HEK293 (cell line): ENCODE results near the gene SFRP5.

Source experiments
- BCL11A ChIP-seq: fragments of 450-650 bp; formaldehyde crosslinking; IDR thresholded peaks from 2 replicates; pipeline ENCODE4 v1.5.1; 2016; ENCODE audit warnings: low read depth, missing biosample characterization, missing genetic modification characterization
- BCL6B ChIP-seq: fragments of 450-650 bp; formaldehyde crosslinking; IDR thresholded peaks from 2 replicates; pipeline ENCODE4 v1.5.1; 2017; ENCODE audit warnings: missing biosample characterization, missing genetic modification characterization
- CTCF ChIP-seq: fragments of 450-650 bp; formaldehyde crosslinking; IDR thresholded peaks from 2 replicates; pipeline ENCODE4 v1.5.1; 2016; ENCODE audit warnings: missing biosample characterization, missing genetic modification characterization
- FEZF1 ChIP-seq: fragments of 450-650 bp; formaldehyde crosslinking; IDR thresholded peaks from 2 replicates; pipeline ENCODE4 v1.5.1; 2016; ENCODE audit warnings: missing biosample characterization, missing genetic modification characterization
- GLIS1 ChIP-seq: fragments of 450-650 bp; formaldehyde crosslinking; IDR thresholded peaks from 2 replicates; pipeline ENCODE4 v1.5.1; 2016; ENCODE audit warnings: missing biosample characterization, missing genetic modification characterization
- GLIS2 ChIP-seq: fragments of 450-650 bp; formaldehyde crosslinking; IDR thresholded peaks from 2 replicates; pipeline ENCODE4 v1.5.1; 2016; ENCODE audit warnings: missing biosample characterization, missing genetic modification characterization
- IKZF3 ChIP-seq: fragments of 450-650 bp; IDR thresholded peaks from 2 replicates; pipeline ENCODE4 v1.5.0; 2018; ENCODE audit warnings: missing biosample characterization, mild to moderate bottlenecking, missing genetic modification characterization, moderate library complexity
- KLF10 ChIP-seq: fragments of 450-650 bp; IDR thresholded peaks from 2 replicates; pipeline ENCODE4 v1.5.1; 2018; ENCODE audit warnings: missing biosample characterization, mild to moderate bottlenecking, missing genetic modification characterization
- KLF8 ChIP-seq: fragments of 450-650 bp; formaldehyde crosslinking; IDR thresholded peaks from 2 replicates; pipeline ENCODE4 v1.5.1; 2016; ENCODE audit warnings: missing biosample characterization, missing genetic modification characterization
- SP2 ChIP-seq: fragments of 450-650 bp; formaldehyde crosslinking; IDR thresholded peaks from 2 replicates; pipeline ENCODE4 v1.5.1; 2016; ENCODE audit warnings: missing biosample characterization, missing genetic modification characterization
- SP7 ChIP-seq: fragments of 450-650 bp; formaldehyde crosslinking; IDR thresholded peaks from 2 replicates; pipeline ENCODE4 v1.5.1; 2016; ENCODE audit warnings: missing biosample characterization, missing genetic modification characterization
- TCF7L2 ChIP-seq: IDR thresholded peaks from 2 replicates; pipeline ENCODE4 v1.6.1; 2011; ENCODE audit warnings: low read depth, mild to moderate bottlenecking, inconsistent platforms, low read length, moderate library complexity, borderline replicate concordance
- ZBTB7A ChIP-seq: fragments of 450-650 bp; formaldehyde crosslinking; IDR thresholded peaks from 2 replicates; pipeline ENCODE4 v1.5.1; 2016; ENCODE audit warnings: low read depth, missing biosample characterization, missing genetic modification characterization
- ZEB2 ChIP-seq: fragments of 450-650 bp; formaldehyde crosslinking; IDR thresholded peaks from 2 replicates; pipeline ENCODE4 v1.5.1; 2016; ENCODE audit warnings: missing biosample characterization, missing genetic modification characterization
- ZIC2 ChIP-seq: fragments of 450-650 bp; formaldehyde crosslinking; IDR thresholded peaks from 2 replicates; pipeline ENCODE4 v1.5.1; 2016; ENCODE audit warnings: missing biosample characterization, missing genetic modification characterization
- ZNF148 ChIP-seq: fragments of 450-650 bp; formaldehyde crosslinking; IDR thresholded peaks from 2 replicates; pipeline ENCODE4 v1.5.0; 2017; ENCODE audit warnings: missing biosample characterization, missing genetic modification characterization, borderline replicate concordance
- ZNF2 ChIP-seq: fragments of 450-650 bp; formaldehyde crosslinking; IDR thresholded peaks from 2 replicates; pipeline ENCODE4 v1.5.1; 2016; ENCODE audit warnings: missing biosample characterization, missing genetic modification characterization
- ZNF302 ChIP-seq: fragments of 450-650 bp; formaldehyde crosslinking; IDR thresholded peaks from 2 replicates; pipeline ENCODE4 v1.5.1; 2016; ENCODE audit warnings: missing biosample characterization, missing genetic modification characterization, low read depth
- ZNF354C ChIP-seq: fragments of 450-650 bp; formaldehyde crosslinking; IDR thresholded peaks from 2 replicates; pipeline ENCODE4 v1.5.1; 2016; ENCODE audit warnings: missing biosample characterization, missing genetic modification characterization, low read depth, borderline replicate concordance
- ZNF426 ChIP-seq: fragments of 450-650 bp; formaldehyde crosslinking; IDR thresholded peaks from 2 replicates; pipeline ENCODE4 v1.5.1; 2017; ENCODE audit warnings: missing biosample characterization, missing genetic modification characterization, mild to moderate bottlenecking, inconsistent platforms, moderate library complexity
- ZNF521 ChIP-seq: fragments of 450-650 bp; formaldehyde crosslinking; IDR thresholded peaks from 2 replicates; pipeline ENCODE4 v1.5.1; 2017; ENCODE audit warnings: missing biosample characterization, mild to moderate bottlenecking, missing genetic modification characterization
- ZNF560 ChIP-seq: fragments of 450-650 bp; formaldehyde crosslinking; IDR thresholded peaks from 2 replicates; pipeline ENCODE4 v1.5.1; 2017; ENCODE audit warnings: missing biosample characterization, missing genetic modification characterization, borderline replicate concordance
- ZNF660 ChIP-seq: fragments of 450-650 bp; IDR thresholded peaks from 2 replicates; pipeline ENCODE4 v1.5.1; 2018; ENCODE audit warnings: missing biosample characterization, mild to moderate bottlenecking, missing genetic modification characterization
- ZNF704 ChIP-seq: fragments of 450-650 bp; formaldehyde crosslinking; IDR thresholded peaks from 2 replicates; pipeline ENCODE4 v1.5.1; 2016; ENCODE audit warnings: missing biosample characterization, missing genetic modification characterization
- ZNF707 ChIP-seq: fragments of 450-650 bp; formaldehyde crosslinking; IDR thresholded peaks from 2 replicates; pipeline ENCODE4 v1.5.1; 2016; ENCODE audit warnings: missing biosample characterization, missing genetic modification characterization
- ZNF747 ChIP-seq: fragments of 450-650 bp; formaldehyde crosslinking; IDR thresholded peaks from 2 replicates; pipeline ENCODE4 v1.5.1; 2016; ENCODE audit warnings: missing biosample characterization, missing genetic modification characterization
- ZNF791 ChIP-seq: fragments of 450-650 bp; formaldehyde crosslinking; IDR thresholded peaks from 2 replicates; pipeline ENCODE4 v1.5.1; 2016; ENCODE audit warnings: missing biosample characterization, missing genetic modification characterization
- ZSCAN30 ChIP-seq: fragments of 450-650 bp; IDR thresholded peaks from 2 replicates; pipeline ENCODE4 v1.5.1; 2018; ENCODE audit warnings: missing biosample characterization, mild to moderate bottlenecking, missing genetic modification characterization, moderate library complexity

The SFRP5 gene

GRCh38 chr10:97791824-97792721 lies 20.3 kb upstream of the SFRP5 start (continued):
- TF ChIP-seq ZNF704 (tag by site-specific recombination): no peak
- TF ChIP-seq ZNF747 (tag by site-specific recombination): no peak
- TF ChIP-seq ZBTB7A (tag by site-specific recombination): no peak
- no peak for TF ChIP-seq SP7 (tag by site-specific recombination)
- no peak for TF ChIP-seq ZNF426
- no peak for TF ChIP-seq ZNF354C (tag by site-specific recombination)
- TF ChIP-seq GLIS1: peak; percentile 94
- no peak for TF ChIP-seq KLF8 (tag by site-specific recombination)
- no peak for TF ChIP-seq ZNF707 (tag by site-specific recombination)
- TF ChIP-seq FEZF1 (tag by site-specific recombination): no peak
- peak; percentile 89 for TF ChIP-seq IKZF3 (tag by site-specific recombination)
- peak; percentile 85 for TF ChIP-seq ZEB2 (tag by site-specific recombination)
- TF ChIP-seq ZNF560 (tag by site-specific recombination): no peak
- no peak for TF ChIP-seq TCF7L2
- TF ChIP-seq ZSCAN30 (tag by site-specific recombination): peak; percentile 40
- no peak for TF ChIP-seq ZNF148 (tag by site-specific recombination)
- peak; percentile 84 for TF ChIP-seq CTCF (tag by site-specific recombination)
- no peak for TF ChIP-seq ZNF302
- no peak for TF ChIP-seq ZNF521 (tag by site-specific recombination)
- TF ChIP-seq SP2 (tag by site-specific recombination): no peak
- TF ChIP-seq ZNF791 (tag by site-specific recombination): no peak
- TF ChIP-seq ZNF660 (tag by site-specific recombination): 0 out of 2 replicates have a peak, but pooled peaks have one; percentile 22
- no peak for TF ChIP-seq BCL11A
- TF ChIP-seq ZIC2: peak; percentile 68
- 0 out of 2 replicates have a peak, but pooled peaks have one; percentile 21 for TF ChIP-seq ZNF2 (tag by site-specific recombination)
- no peak for TF ChIP-seq BCL6B
- no peak for TF ChIP-seq KLF10 (tag by site-specific recombination)
- TF ChIP-seq GLIS2: peak; percentile 94
